GM21619 (cell line): ENCODE measurements around the gene PLCD1.
"Not testable (repeated sequence)": the region's sequence is repeated elsewhere in the genome, so short reads cannot be mapped to it uniquely, and the experiment has no call there.

Experiments
- ATAC-seq: cut with Tn5 transposase; IDR thresholded peaks from one replicate; pipeline ENCODE4 v1.9.1; 2021; ENCODE audit not compliant: unreplicated experiment

The PLCD1 gene

GRCh38 chr3:38029400-38030125 lies at the start of gene PLCD1:
TSS of gene PLCD1 (minus strand) at chr3:38029642. CDS start at chr3:38029539, 103 bp downstream.
- ATAC-seq, result no peak

GRCh38 chr3:38077073-38077472 lies 47.6 kb upstream of the PLCD1 start:
- ATAC-seq, result not testable (repeated sequence)

GRCh38 chr3:38070013-38070412 lies 40.6 kb upstream of the PLCD1 start:
- ATAC-seq, result no peak

- ATAC-seq, result no peak
Observed at GRCh38 chr3:38067508-38068233, 38.2 kb upstream of the PLCD1 start.

- ATAC-seq, result not testable (repeated sequence)
Observed at GRCh38 chr3:38064453-38064852, 35.0 kb upstream of the PLCD1 start.

GRCh38 chr3:38062809-38063208 lies 33.4 kb upstream of the PLCD1 start:
- no peak for ATAC-seq

GRCh38 chr3:38059591-38059990 lies 30.1 kb upstream of the PLCD1 start:
- ATAC-seq, result no peak

- no peak for ATAC-seq
Observed at GRCh38 chr3:38059148-38059547, 29.7 kb upstream of the PLCD1 start.

- ATAC-seq, result no peak
Observed at GRCh38 chr3:38054499-38055001, 25.1 kb upstream of the PLCD1 start.

GRCh38 chr3:38053813-38054498 lies 24.5 kb upstream of the PLCD1 start:
- ATAC-seq, result not testable (repeated sequence)

GRCh38 chr3:38053286-38053685 lies 23.8 kb upstream of the PLCD1 start:
- ATAC-seq, result not testable (repeated sequence)

- no peak for ATAC-seq
Observed at GRCh38 chr3:38051131-38051530, 21.7 kb upstream of the PLCD1 start.

GRCh38 chr3:38049358-38050126 lies 20.1 kb upstream of the PLCD1 start:
- no peak for ATAC-seq

- no peak for ATAC-seq
Observed at GRCh38 chr3:38047896-38048295, 18.5 kb upstream of the PLCD1 start.

- ATAC-seq, result no peak
Observed at GRCh38 chr3:38046821-38047220, 17.4 kb upstream of the PLCD1 start.

GRCh38 chr3:38046027-38046426 lies 16.6 kb upstream of the PLCD1 start:
- ATAC-seq, result no peak

- ATAC-seq, result no peak
Observed at GRCh38 chr3:38043486-38043885, 14.0 kb upstream of the PLCD1 start.

GRCh38 chr3:38040401-38040800 lies 11.0 kb upstream of the PLCD1 start:
- ATAC-seq, result no peak

GRCh38 chr3:38039899-38040261 lies 10.4 kb upstream of the PLCD1 start:
- peak; percentile 47 for ATAC-seq

- ATAC-seq, result peak; percentile 92
Observed at GRCh38 chr3:38039101-38039898, 9.9 kb upstream of the PLCD1 start, which contains the start of gene DLEC1. TSS of gene DLEC1 (plus strand) at chr3:38039208. CDS start at chr3:38039226, 18 bp downstream.
